K562 (cell line): Measurements from ENCODE around the gene ISYNA1. TPM values are rescaled to one million over a fixed set of nuclear protein-coding genes. Genes with fewer than 3 reads are reported as not detected.
A peak's percentile ranks its signal among the peaks of the same experiment; 100 is the strongest.

Experiments
- ARHGAP35 ChIP-seq: fragments of 450-650 bp; IDR thresholded peaks from 2 replicates; pipeline ENCODE4 v1.6.1; 2018; ENCODE audit not compliant: partially characterized antibody
- CBFA2T3 ChIP-seq: fragments of 450-650 bp; IDR thresholded peaks from 2 replicates; pipeline ENCODE4 v1.6.1; 2017
- DLX4 ChIP-seq: fragments of 250-450 bp; sonication (Bioruptor Pico); IDR thresholded peaks from 2 replicates; pipeline ENCODE4 v1.6.1; 2021; ENCODE audit warnings: mild to moderate bottlenecking
- E4F1 ChIP-seq: fragments of 250-450 bp; sonication (Bioruptor Pico); IDR thresholded peaks from 2 replicates; pipeline ENCODE4 v1.5.0; 2021; ENCODE audit warnings: mild to moderate bottlenecking, borderline replicate concordance
- ESRRA ChIP-seq: fragments of 450-650 bp; IDR thresholded peaks from 2 replicates; pipeline ENCODE4 v1.6.1; 2014; ENCODE audit warnings: low read depth, mild to moderate bottlenecking, moderate library complexity, borderline replicate concordance
- GATAD2A ChIP-seq: fragments of 450-650 bp; IDR thresholded peaks from 2 replicates; pipeline ENCODE4 v1.6.1; 2017
- HSF4 ChIP-seq: fragments of 250-450 bp; sonication (Bioruptor Pico); IDR thresholded peaks from 2 replicates; pipeline ENCODE4 v2.1.2; 2022; ENCODE audit warnings: mild to moderate bottlenecking, moderate library complexity, borderline replicate concordance
- KLF6 ChIP-seq: fragments of 250-450 bp; sonication (Bioruptor Pico); IDR thresholded peaks from 2 replicates; pipeline ENCODE4 v1.4.0; 2020; ENCODE audit warnings: mild to moderate bottlenecking, moderate library complexity, borderline replicate concordance
- NEUROD1 ChIP-seq: fragments of 150-350 bp; IDR thresholded peaks from 2 replicates; pipeline ENCODE4 v1.6.1; 2014; ENCODE audit warnings: borderline replicate concordance, low read length, low read depth; ENCODE audit not compliant: partially characterized antibody
- NUFIP1 ChIP-seq: fragments of 450-650 bp; IDR thresholded peaks from 2 replicates; pipeline ENCODE4 v1.6.1; 2018; ENCODE audit not compliant: partially characterized antibody
- PTBP1 ChIP-seq: fragments of 200-400 bp; formaldehyde crosslinking; IDR thresholded peaks from 2 replicates; pipeline ENCODE4 v1.6.1; 2017; ENCODE audit warnings: low read depth, low read length
- SRSF9 ChIP-seq: fragments of 200-400 bp; formaldehyde crosslinking; IDR thresholded peaks from 2 replicates; pipeline ENCODE4 v1.6.1; 2017; ENCODE audit warnings: low read depth, low read length, borderline replicate concordance
- TSHZ1 ChIP-seq: fragments of 250-450 bp; sonication (Bioruptor Pico); IDR thresholded peaks from 2 replicates; pipeline ENCODE4 v1.4.0; 2020; ENCODE audit warnings: mild to moderate bottlenecking, moderate library complexity
- ZNF398 ChIP-seq: fragments of 250-450 bp; sonication (Bioruptor Pico); IDR thresholded peaks from 2 replicates; pipeline ENCODE4 v1.8.0; 2021; ENCODE audit warnings: moderate library complexity, mild to moderate bottlenecking, inconsistent platforms
- ZNF584 ChIP-seq: fragments of 200-800 bp; sonication (Bioruptor generic); IDR thresholded peaks from 2 replicates; pipeline ENCODE4 v1.6.1; 2016; ENCODE audit warnings: low read depth, mild to moderate bottlenecking, missing genetic modification characterization, missing compliant biosample characterization
- ZSCAN29 ChIP-seq: fragments of 450-650 bp; IDR thresholded peaks from 2 replicates; pipeline ENCODE4 v1.6.1; 2017
- polyA plus RNA-seq, 8 experiments: library from polyadenylated mRNA; depleted of rRNA in 4 of 8; stranded (reverse) in 5 of 8; unstranded in 3 of 8; fragments of >200 nt; fragmentation: Nextera tagmentation in 2 of 8; fragmentation: Illumina TruSeq in 1 of 8; extraction: Ambion mirVana in 2 of 8; extraction: Trizol in 1 of 8; gene quantifications; 2 replicates each; pipeline versions ENCODE4 v1.2.1 to v1.2.3, GENCODE V29; 2011 to 2014; ENCODE audit warnings: inconsistent platforms in 1 of 8, missing spikeins in 1 of 8
- total RNA-seq, 7 experiments: library from RNA; depleted of rRNA in 6 of 7; stranded (reverse); fragments of >200 nt in 6 of 7; fragmentation: Illumina TruSeq in 2 of 7; extraction: Trizol in 2 of 7; gene quantifications; 2 replicates each; pipeline versions ENCODE4 v1.2.1 to v1.2.3, GENCODE V29; 2011 to 2021; ENCODE audit warnings: low replicate concordance in 1 of 7

The ISYNA1 gene
- total and polyA plus RNA-seq, 9 of the 15 experiments (the other 6 are each of a cell fraction or from before 2014, with no cell fraction given), result 21.8 to 460 (median 93.2) TPM

GRCh38 chr19:18477974-18478373 is 40.0 kb upstream of the ISYNA1 start (continued):
- TF ChIP-seq E4F1 (CRISPR knock-in tag), result no peak
- no peak for TF ChIP-seq SRSF9
- no peak for TF ChIP-seq ESRRA
- TF ChIP-seq ARHGAP35, result no peak
- TF ChIP-seq ZNF584 (CRISPR knock-in tag), result peak; percentile 37; the same call in 1 of the 2 replicates
- 0 out of 2 replicates have a peak, but pooled peaks have one; percentile 79 for TF ChIP-seq TSHZ1 (CRISPR knock-in tag)
- 0 out of 2 replicates have a peak, but pooled peaks have one; percentile 29 for TF ChIP-seq ZNF398 (CRISPR knock-in tag)
- TF ChIP-seq ZSCAN29, result no peak
- TF ChIP-seq GATAD2A, result no peak
- no peak for TF ChIP-seq DLX4 (CRISPR knock-in tag)
- no peak for TF ChIP-seq PTBP1
- no peak for TF ChIP-seq NUFIP1
- TF ChIP-seq NEUROD1, result no peak
- no peak for TF ChIP-seq HSF4
- TF ChIP-seq CBFA2T3, result no peak
- peak; percentile 78; the same call in 1 of the 2 replicates for TF ChIP-seq KLF6
